Measurements from ENCODE around the gene FOXP1.

The FOXP1 gene

DNA sequence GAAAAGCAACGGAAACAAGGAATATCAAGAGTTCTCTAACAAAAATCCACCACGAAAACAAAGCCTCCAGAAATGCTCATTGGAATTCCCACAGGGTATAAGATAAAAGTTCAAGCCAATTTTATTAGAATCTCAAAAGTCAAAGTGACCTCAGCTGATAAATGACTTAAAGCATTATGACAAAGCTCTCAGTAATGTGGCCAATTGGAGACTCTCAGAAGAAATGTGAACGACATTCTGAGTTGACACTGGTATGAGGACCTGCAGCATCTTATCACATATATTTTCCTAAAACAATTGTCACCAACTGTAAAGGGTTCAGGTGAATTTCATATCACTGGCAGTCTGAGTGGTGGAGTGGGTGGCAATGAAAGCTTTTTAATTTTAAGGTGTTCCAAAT lies 199.1 kb downstream of the FOXP1 start:
- DNase-seq (ENCODE audit: extremely low read depth in 1 of 2, low read depth in 1 of 2) = no peak

DNA sequence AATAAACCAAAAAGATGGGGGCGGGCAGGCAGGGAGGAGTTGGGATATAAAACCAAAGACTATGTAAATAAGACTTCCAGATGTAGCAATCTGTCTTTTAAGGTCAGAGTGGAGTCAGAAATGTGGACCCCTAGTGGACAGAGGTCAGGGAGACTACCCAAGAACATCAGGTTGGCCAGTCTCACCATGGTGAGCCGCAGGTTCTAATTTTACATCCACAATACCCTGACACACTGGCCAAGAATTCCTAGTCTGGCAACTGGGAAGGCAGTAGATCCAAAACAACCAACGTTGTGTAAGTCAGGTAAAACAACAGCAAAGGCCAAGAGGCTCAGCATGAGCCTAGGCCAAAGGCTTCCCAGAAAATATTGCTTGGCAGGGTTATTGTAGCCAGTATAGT lies 203.4 kb downstream of the FOXP1 start:
- no peak for DNase-seq (ENCODE audit: extremely low read depth in 1 of 2, low read depth in 1 of 2)

DNA sequence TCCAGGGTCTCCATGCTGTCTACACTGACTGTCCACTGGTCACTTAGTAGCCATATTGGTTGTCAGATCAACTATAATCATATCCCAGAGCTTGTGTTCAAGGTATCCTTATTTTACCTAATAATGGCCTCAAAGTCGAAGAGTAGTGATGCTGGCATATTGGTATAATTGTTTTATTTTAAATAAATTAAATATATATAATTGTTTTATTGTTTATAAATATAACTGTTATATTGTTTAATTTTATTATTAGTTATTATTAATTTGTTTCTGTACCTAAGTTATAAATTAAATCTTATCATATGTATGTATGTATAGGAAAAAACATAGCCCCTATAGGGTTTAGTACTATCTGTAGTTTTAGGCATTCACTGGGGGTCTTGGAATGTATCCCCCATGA lies 205.0 kb downstream of the FOXP1 start:
- DNase-seq (ENCODE audit: extremely low read depth in 1 of 2, low read depth in 1 of 2) = no peak

DNA sequence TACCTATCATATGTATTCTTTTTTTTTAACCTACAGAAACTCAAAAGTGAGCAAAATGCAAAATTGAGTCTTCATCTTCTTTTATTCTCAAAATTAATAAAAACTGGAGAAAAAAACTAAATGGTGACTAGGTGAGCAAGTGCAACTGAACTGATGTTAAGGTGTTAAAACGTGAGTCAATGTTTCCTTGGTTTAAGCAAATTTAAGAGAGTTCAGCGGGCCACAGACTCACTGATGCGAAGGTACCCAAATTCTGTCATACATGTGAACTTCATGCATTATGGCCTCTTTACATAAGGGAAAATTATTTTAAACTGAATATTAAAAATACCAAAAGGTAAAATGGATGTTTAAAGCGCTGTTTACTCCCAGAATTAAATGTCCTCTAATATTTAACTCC lies 206.6 kb downstream of the FOXP1 start:
- DNase-seq (ENCODE audit: extremely low read depth in 1 of 2, low read depth in 1 of 2) = no peak

DNA sequence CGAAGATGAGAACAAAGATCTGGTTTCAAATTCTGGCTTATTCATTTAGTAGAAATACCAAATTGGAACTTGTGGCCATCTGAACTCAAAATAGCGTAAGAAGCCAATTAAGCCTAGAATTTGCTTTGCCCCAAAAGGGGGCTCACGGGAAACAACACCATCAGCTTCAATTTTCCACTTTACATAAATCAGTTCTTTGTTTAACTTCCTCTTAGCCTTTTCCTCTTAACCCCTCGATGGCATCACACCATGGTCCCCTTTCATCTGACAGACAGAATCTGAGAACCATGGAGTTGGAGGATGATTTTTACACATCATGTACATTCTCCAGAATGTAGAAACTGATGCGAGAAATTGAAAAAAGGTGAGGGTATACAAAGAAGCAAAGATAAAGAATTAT lies 207.0 kb downstream of the FOXP1 start:
- no peak for DNase-seq (ENCODE audit: extremely low read depth in 1 of 2, low read depth in 1 of 2)

DNA sequence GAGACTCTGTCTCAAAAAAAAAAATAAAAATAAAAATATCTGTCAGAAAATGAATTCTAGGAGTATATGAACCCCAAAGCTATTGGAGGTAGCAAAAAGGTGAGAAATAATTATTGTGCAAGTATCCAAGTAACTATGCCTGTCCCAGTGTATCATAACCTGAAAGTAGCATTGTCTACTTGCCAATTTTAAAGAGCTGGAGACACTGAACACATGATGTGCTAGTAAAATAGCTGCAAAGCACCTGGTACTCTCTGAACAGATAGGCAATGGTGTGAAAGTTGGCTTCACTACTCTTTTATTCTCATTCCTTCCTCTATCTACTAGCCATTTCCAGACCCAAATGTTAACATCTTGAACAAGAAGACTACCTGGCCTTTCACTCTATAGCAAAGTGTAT lies 208.9 kb downstream of the FOXP1 start:
- no peak for DNase-seq (ENCODE audit: extremely low read depth in 1 of 2, low read depth in 1 of 2)

DNA sequence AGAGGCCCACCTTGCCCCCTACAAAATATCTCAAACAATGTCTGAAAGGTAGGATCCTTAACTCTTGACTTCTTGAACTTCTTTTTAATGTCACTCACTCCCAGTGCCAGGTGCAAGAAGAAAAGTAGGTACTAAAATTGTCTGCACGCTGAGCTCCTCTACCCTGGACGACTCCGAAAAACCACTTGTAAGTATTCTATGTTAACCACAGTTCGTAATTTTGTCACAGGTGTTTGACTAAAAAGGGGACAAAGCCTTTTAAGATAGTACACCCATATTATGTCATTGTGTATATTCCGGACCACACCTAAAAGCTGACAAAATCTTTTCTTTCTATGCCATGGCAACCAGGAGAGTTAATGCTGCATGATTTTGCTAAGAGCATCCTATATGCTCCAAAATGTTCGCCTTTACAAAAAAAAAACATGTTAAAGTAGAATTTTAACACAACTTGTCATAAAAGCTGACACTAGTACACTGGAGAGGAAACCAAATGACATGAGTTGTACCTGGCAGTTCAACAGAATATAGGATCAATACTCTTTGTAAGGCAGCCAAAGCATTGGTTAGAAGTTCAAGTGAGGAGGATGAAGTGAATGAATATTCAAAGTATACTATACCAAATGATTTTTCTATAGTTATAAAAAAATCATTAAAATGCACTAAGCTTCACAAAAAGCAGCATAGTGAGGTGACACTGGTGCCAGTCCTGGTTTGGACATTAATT lies 210.5 kb downstream of the FOXP1 start:
- no peak for DNase-seq (ENCODE audit: extremely low read depth in 1 of 2, low read depth in 1 of 2)

DNA sequence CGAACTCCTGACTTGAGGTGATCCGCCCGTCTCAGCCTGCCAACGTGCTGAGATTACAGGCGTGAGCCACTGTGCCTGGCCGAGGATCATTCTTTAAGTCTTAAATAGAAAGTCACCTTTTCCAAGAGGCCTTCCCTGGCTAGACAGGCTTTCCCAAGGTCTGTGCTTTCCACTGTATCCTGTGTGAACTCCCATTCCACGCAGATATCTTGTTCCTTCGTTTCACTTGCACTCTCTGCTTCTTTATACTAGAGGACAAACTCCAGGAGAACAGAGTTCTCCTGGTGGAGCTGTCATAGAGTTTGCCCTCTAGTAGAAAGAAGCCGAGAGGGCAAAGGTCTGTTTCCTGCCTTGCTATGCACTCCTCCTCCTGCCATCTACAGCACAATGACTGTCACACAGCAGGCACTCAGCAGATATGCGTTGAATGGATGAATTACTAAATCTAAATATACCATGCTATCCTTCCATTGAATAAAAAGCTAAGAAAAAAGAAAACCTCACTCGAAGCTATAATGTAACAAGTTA lies 211.2 kb downstream of the FOXP1 start:
- DNase-seq (ENCODE audit: extremely low read depth in 1 of 2, low read depth in 1 of 2) = no peak

DNA sequence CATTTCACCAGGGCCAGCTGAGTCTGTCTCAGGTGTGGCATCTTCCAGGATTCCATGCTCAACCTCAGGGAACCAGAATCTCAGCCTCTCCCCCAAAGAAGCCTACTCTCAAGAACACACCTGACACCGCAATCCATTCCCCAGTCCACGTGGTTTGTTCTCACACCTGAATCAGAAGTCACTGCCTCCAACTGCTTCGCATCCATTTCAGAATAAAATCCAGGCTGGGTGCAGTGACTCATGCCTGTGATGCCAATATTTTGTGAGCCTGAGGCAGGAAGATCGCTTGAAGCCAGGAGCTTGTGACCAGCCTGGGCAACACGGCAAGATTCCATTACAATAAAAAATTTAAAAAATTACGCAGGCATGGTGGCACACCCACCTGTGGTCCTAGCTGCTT lies 212.2 kb downstream of the FOXP1 start:
- DNase-seq (ENCODE audit: extremely low read depth in 1 of 2, low read depth in 1 of 2) = no peak

DNA sequence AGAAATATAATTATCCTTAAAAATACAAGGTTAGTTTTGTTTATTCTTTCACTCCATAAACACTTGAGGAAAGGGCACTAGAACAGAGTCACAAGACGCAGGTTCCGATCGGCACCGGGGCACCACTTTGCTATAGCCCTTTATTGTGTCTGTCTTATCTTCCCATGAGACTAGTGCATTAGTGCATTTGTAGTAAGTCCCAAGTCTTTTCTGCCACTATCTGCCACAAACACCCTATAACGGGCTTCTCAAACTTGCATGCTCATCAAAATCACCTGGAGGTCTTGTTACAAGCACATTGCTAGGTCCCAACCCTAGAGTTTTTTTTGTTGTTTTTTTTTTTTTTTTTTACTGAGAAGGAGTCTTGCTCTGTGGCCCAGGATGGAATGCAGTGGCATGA lies 213.1 kb downstream of the FOXP1 start:
- DNase-seq (ENCODE audit: extremely low read depth in 1 of 2, low read depth in 1 of 2) = no peak

DNA sequence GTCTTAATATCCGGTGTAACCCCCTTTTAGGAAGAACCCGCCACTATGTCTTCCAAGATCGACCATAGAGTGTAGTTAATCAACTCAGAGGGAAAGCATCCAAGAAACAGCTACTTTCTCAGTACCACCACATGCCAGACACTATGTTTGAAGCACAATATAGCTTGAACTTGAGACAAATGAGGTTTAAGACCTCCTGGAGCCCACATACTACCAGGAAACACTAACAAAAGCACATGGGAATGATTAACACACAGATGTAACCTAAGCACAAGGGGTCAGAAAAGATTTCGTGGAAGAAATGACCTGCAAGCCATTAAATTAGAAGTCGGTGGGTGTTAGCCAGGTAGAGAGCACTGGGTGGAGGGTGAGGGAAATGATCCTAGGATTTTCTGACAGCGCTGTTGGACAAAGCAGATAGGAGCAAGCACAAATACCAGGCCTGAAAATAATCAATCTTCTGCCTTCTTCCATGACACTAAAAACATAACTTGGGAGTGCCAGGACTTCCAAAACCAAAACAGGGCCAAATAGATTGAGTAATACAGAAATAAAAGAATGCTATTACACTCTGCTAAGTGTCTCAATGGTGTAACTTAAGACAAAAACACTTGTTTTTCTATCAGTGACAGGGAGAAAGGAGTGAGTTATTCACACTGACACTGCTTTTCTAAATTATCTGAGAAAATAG lies 213.7 kb downstream of the FOXP1 start:
- no peak for DNase-seq (ENCODE audit: extremely low read depth in 1 of 2, low read depth in 1 of 2)

DNA sequence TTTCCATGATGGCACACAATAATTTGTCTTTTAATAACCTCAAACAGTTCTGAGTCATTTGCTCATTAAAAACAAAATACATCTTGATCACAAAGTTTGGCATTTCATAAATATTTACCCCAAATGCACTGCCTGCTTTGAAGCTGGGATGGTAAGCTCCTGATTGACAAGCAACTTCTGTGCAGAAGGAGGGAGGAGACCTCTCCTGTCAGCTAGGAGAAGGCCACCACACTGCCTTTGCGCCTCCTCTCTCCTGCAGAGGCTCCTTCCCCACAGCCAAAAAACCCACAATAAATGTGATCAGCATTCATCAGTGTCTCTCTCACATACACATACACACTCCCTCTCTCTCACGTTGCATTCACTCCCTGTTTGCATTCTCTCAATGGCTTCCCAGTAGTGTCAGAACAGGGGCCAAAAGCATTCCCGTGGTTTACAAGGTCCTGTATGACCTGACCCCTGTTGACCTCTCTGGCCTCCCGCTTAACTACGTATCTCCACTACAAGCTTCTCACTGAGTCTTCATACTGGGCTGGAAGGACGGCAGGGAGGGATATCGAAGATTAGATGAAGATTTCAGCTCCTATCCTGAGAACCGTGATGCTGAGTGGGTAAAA lies 216.4 kb downstream of the FOXP1 start:
- DNase-seq (ENCODE audit: extremely low read depth in 1 of 2, low read depth in 1 of 2) = no peak

DNA sequence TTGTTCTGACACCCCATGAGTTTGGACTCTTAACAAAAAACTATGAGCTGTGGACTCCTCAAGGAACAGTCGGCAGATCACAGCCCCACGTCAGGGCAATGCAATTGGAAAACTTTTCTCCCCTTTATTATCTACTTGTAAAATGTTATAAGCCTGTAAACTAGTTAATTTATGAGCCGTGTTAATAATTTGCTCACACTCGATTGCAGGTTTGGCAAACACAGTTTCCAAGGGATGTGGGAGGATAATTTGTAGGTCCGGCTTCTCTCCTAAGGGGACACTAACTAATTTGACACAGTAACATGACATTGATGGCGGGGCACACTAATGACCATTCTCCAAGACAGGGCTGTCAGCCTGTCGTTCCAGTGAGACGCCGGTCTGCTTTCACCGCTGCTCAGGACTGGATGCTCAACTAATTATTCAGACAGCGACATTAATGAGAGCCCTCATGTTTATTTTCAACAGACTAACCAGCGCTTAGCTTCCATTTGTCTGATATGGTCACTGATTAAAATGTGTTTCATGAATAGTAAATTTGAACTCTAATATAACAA lies 222.1 kb downstream of the FOXP1 start:
- DNase-seq (ENCODE audit: extremely low read depth in 1 of 2, low read depth in 1 of 2) = no peak

DNA sequence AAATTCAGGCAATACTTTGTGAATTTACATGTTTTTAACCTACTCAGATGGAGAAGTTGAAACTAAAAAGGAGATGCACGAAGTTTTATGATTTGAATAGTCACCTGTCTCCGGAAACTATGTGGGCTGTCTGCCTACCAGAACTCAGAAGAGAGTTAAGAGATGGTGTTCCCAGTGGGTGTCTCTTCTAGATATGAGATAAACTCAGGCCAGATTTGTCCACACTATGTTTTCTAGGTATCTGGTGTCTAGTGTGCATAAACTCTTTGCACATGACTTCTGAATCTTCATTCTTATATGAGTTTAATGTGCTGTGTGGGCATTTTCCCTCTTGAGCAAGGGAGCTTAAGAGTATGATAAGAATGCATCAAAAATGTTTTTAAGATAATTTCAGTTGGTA lies 222.8 kb downstream of the FOXP1 start:
- no peak for DNase-seq (ENCODE audit: extremely low read depth in 1 of 2, low read depth in 1 of 2)

DNA sequence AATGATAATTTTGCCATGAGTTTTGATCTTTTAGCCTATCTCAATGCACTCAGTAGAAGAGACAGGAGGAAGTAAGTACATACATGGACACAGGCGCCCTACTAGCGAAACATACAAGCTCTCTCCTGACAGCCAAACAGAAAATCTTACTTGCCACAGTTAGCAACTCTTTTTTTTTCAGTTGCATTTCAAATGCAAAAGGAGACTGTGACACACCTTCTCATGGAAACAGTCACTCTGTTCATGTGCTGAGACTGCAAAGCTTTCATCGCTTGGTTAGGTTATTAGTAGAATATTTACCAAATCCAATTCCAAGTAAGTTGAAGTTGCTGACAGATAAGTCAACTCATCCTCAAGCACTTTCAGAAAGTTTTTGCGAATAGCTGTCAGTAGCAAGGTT lies 223.3 kb downstream of the FOXP1 start:
- no peak for DNase-seq (ENCODE audit: extremely low read depth in 1 of 2, low read depth in 1 of 2)

DNA sequence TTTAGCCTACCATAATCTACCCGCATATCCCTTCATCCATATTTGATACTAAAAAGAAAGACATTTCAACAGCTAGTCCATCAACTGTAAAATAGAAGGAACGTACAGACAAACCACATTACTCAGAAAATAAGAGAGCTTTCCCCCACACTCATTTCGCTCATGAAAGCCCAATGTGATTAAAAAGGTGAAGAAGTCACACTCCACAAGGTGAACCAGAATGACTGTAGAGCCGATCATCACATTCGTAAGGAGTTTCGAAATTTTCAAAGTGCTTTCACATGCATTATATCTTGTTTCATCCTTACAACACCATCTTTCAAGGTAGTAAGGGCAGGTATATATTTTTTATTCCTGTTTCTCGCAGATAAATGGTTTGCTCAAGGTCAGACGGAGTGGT lies 225.3 kb downstream of the FOXP1 start:
- no peak for DNase-seq (ENCODE audit: extremely low read depth in 1 of 2, low read depth in 1 of 2)

DNA sequence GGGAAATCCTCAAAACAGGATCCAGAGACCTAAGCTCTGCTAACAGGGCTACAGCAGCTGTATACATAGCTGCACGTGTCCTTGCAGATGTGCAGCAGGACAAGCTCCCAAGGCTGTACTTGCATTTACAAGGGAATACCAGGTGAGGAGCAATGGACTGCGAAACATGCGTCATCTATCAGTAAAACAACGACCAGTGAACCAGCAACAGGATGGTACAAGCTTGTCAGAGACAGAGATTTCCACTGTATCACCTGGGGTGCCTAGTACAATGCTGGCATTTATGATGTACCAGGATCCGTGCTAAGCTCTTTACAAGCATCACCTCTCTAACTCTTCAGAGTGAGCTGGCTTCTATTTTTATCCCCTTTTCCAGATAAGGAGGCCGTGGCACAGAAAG lies 227.3 kb downstream of the FOXP1 start:
- DNase-seq (ENCODE audit: extremely low read depth in 1 of 2, low read depth in 1 of 2) = no peak

DNA sequence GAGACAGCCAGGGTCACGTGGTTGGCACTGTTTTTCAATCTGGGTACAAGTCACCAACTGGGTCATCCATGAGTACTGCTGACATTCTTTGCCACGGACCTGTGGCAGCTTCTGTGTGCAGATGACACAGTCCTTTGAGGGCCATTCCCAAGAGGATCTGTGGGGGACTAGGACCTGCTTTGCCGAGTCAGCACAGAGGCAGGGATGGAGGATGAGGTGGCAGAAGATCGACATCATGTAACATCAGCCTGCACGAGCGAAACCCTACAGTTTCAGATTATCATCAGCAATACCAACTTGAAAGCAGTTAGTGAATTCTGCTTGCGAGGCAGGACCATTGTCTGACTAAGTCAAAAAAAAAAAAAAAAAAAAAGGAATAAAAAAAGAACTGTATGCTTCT lies 227.7 kb downstream of the FOXP1 start:
- DNase-seq (ENCODE audit: extremely low read depth in 1 of 2, low read depth in 1 of 2) = no peak

DNA sequence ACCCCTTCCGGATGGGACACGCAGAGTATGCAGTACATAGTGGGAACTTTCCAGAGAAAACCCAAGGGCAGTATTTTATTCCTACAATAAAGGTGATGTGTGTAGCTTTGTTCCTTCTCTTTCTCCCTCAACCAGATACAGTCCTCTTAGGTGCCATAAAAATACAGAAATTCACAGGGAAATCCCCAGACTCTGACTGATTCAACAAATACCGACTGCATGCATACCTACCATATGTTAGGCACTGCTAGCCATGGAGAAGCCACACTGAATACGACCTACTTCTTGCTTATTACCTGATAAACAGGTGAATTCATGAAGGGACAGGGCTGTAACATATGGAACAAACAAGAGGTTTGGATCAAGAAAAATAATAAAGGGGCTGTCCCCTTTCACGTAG lies 228.5 kb downstream of the FOXP1 start:
- no peak for DNase-seq (ENCODE audit: extremely low read depth in 1 of 2, low read depth in 1 of 2)

DNA sequence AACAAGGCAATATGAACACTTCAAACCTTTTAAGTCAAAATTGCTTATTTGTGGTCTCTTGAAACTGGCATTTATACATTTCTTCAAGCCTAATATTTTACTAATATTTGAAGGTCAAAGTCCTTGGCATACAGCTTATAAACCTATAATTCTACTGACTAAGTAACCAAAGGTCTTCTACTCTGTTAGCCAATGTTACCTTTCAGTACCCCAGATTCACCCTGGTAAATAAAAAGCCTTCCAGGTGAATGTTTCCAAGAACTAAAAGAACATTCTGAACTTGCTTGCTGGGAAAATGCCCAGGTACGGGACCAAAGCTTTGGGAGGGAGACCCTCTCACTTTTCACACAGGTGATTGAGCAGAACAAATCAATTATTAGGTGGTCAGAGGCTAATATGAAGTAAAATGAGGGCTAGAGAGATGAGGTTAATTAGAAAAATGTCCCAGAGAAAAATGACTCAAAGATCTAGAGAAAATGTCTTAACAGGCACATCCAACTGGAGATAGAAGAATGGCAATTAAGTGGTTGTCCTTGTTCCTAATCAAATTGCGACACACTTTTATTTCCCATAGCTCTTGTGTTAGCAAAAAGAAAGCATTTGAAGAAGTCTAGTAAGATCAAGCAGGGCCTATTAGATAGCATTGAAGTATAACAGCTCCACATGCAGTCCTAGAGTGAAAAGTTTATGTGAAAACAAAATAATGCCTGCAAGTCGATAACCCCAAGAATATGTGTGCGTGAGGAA lies 232.0 kb downstream of the FOXP1 start:
- DNase-seq (ENCODE audit: extremely low read depth in 1 of 2, low read depth in 1 of 2) = no peak

DNA sequence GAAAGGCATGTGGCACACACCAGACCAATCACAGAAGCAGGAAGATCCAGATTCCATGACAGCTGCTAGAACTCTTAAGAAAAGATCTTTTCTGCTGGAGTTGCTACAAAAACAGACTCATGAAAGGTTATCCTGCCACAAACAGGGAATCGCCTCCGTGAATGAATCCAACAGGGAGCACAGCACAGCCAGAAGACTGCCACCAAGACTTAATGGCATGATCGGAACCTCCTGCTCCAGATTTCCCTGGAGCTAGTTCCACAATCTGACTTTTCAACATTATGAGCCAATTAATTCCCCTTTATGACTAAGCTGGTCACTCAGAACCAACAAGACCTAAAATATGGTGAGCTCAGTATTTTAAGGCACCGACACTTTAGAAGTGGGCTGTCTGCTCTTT lies 232.5 kb downstream of the FOXP1 start:
- DNase-seq (ENCODE audit: extremely low read depth in 1 of 2, low read depth in 1 of 2) = no peak
